GM21390 (cell line): ENCODE measurements around the gene GARNL3.

Experiments used
- ATAC-seq: cut with Tn5 transposase; IDR thresholded peaks from one replicate; pipeline ENCODE4 v1.9.1; 2021; ENCODE audit not compliant: unreplicated experiment

GARNL3 gene

GRCh38 chr9:127370672-127371648 lies 106.4 kb downstream of the GARNL3 start:
- ATAC-seq, result no peak

GRCh38 chr9:127380479-127380878 lies 115.9 kb downstream of the GARNL3 start:
- ATAC-seq, result no peak

GRCh38 chr9:127382541-127382940 lies 118.0 kb downstream of the GARNL3 start:
- no peak for ATAC-seq

GRCh38 chr9:127384016-127384730 lies 119.6 kb downstream of the GARNL3 start:
- no peak for ATAC-seq

- ATAC-seq, result no peak
Observed at GRCh38 chr9:127384901-127385300, 120.3 kb downstream of the GARNL3 start.

- no peak for ATAC-seq
Observed at GRCh38 chr9:127386249-127386648, 121.7 kb downstream of the GARNL3 start.

- no peak for ATAC-seq
Observed at GRCh38 chr9:127386981-127387380, 122.4 kb downstream of the GARNL3 start.

- ATAC-seq, result peak; percentile 85
Observed at GRCh38 chr9:127388037-127388855, 123.7 kb downstream of the GARNL3 start.

- ATAC-seq, result no peak
Observed at GRCh38 chr9:127388856-127389238, 124.3 kb downstream of the GARNL3 start.

- no peak for ATAC-seq
Observed at GRCh38 chr9:127389381-127390247, 125.0 kb downstream of the GARNL3 start.

GRCh38 chr9:127390248-127390545 lies 125.6 kb downstream of the GARNL3 start:
- ATAC-seq, result no peak

GRCh38 chr9:127390563-127390962 lies 126.0 kb downstream of the GARNL3 start:
- ATAC-seq, result no peak

- ATAC-seq, result no peak
Observed at GRCh38 chr9:127392166-127392565, 127.6 kb downstream of the GARNL3 start.

- no peak for ATAC-seq
Observed at GRCh38 chr9:127392976-127393375, 128.4 kb downstream of the GARNL3 start.

- ATAC-seq, result no peak
Observed at GRCh38 chr9:127393645-127394044, 129.1 kb downstream of the GARNL3 start.

- no peak for ATAC-seq
Observed at GRCh38 chr9:127395497-127396252, 131.1 kb downstream of the GARNL3 start.

- no peak for ATAC-seq
Observed at GRCh38 chr9:127396253-127396807, 131.8 kb downstream of the GARNL3 start.

GRCh38 chr9:127396808-127397645 lies 132.5 kb downstream of the GARNL3 start, which contains the start of gene SLC2A8:
Gene SLC2A8 (plus strand): TSS chr9:127397169. CDS start chr9:127397231, 62 bp downstream.
- ATAC-seq, result peak; percentile 96
